ENCODE measurements around the gene SEMA4D. TPM values are rescaled to one million over a fixed set of nuclear protein-coding genes. Genes with fewer than 3 reads are reported as not detected.
"Not testable (repeated sequence)": the region's sequence is repeated elsewhere in the genome, so short reads cannot be mapped to it uniquely, and the experiment has no call there.

SEMA4D gene
- total RNA-seq, 1 donor from 2014 or later, result 54.3 TPM

GRCh38 chr9:89372230-89372816 is 125.6 kb downstream of the SEMA4D start:
- no peak for DNase-seq (ENCODE audit: low spot score)

- not testable (repeated sequence) for DNase-seq (ENCODE audit: low spot score)
Measured at GRCh38 chr9:89371791-89372190, 126.1 kb downstream of the SEMA4D start.

GRCh38 chr9:89370593-89370992 is 127.3 kb downstream of the SEMA4D start:
- no peak for DNase-seq (ENCODE audit: low spot score)

GRCh38 chr9:89368978-89369377 is 128.9 kb downstream of the SEMA4D start:
- DNase-seq (ENCODE audit: low spot score), result no peak

DNA sequence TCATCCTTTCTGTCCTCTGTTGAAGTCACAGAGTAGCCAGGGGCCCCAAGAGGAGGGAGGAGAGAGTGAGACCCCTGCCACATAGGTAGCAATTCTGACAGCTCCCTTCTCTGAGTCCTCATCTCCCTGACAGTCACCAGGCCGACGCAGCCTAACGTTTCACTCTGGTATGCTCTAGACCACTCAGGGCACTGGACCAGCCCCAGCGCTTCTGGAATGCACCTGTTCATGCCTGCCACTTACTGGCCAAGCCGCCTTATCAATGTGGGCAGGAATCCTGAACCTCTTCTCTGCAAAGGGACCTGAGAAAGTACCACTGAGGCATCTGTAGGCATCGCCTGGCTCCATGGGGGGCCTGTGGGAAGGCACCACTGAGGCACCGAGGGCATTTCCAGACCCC is 129.4 kb downstream of the SEMA4D start:
- no peak for DNase-seq (ENCODE audit: low spot score)

GRCh38 chr9:89367726-89368437 is 130.0 kb downstream of the SEMA4D start:
- no peak for DNase-seq (ENCODE audit: low spot score)

- no peak for DNase-seq (ENCODE audit: low spot score)
Measured at GRCh38 chr9:89367281-89367680, 130.6 kb downstream of the SEMA4D start.

DNA sequence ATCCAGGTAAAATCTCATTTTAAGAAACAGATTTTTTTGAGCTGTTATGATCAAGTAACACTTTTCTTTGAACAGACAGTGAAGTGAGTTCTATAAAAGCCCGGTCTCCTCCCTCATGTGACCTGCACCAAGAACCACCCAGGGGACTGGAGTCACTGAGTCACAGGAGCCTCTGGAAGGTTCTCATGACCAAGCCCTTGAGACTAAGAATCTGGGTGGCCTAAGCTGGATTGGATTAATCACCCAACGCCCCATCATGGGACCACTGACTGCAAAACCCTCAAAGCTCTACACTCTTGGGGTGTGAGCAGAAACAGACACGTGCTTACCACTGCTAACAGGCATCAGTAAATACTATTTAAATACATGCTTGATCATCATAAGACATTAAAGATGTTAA is 131.2 kb downstream of the SEMA4D start:
- no peak for DNase-seq (ENCODE audit: low spot score)

- no peak for DNase-seq (ENCODE audit: low spot score)
Measured at GRCh38 chr9:89365532-89365912, 132.4 kb downstream of the SEMA4D start.

DNA sequence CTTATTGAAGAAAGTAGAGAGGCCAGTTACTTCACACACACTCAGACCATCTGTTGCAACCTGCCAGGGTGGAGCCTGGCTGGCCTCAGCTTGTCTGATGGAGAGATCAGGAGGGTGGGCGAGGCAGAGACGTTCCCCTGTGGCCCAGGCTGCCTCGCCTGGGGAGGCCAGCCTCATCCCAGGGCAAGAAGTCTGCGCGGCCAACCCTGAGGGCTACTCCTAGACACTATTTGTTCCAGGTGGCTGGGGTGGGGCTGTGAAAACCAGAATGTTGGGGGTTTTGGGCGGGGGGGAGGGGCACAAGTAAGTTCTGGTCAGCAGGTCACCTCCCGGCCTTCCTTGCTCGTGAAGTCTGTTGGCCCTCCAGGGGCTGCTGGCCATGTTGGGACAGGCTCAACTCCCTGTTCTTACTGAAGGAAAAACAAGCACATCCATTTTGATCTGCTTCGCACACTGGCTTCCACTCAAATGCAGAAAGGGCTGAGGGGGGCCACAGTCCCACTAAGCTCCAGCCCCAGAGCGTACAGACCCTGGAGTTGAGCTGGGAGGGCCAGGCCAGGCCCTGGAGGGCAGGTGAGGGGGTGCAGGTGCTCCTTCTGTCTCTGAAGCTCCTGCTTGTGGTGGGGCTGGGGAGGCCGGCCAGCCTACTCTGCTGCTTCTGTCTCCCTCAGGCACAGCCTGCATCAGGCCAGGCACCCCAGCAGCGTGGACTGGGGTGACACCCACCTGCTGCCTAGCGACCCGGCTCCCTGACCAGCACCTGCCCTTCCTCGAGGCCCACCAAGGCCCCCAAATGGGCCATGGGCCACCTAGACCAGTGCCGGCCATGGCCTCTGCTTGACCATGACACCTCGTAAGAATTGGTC is 133.0 kb downstream of the SEMA4D start:
- DNase-seq (ENCODE audit: low spot score), result no peak

GRCh38 chr9:89363921-89364665 is 133.8 kb downstream of the SEMA4D start:
- no peak for DNase-seq (ENCODE audit: low spot score)

DNA sequence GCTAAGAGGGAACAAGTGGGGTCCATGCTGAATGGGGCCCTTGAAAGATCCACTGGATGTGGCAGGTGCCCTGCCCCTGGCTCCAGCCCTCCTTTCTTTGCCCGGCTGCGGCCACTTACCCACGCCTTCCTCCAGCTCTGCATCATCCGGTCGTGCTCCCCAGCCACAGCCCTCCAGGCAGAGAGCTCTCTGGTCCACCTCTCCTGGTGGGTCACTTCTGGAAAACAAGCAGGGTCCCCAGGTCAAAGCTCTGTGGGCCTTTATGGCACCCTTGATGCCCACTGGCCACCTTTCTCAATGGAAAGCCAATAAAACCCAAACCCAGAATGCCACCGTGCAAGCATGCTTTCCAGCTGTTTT is 134.6 kb downstream of the SEMA4D start:
- peak; percentile 39 for DNase-seq (ENCODE audit: low spot score)

GRCh38 chr9:89362647-89363310 is 135.1 kb downstream of the SEMA4D start:
- DNase-seq (ENCODE audit: low spot score), result peak; percentile 30

DNA sequence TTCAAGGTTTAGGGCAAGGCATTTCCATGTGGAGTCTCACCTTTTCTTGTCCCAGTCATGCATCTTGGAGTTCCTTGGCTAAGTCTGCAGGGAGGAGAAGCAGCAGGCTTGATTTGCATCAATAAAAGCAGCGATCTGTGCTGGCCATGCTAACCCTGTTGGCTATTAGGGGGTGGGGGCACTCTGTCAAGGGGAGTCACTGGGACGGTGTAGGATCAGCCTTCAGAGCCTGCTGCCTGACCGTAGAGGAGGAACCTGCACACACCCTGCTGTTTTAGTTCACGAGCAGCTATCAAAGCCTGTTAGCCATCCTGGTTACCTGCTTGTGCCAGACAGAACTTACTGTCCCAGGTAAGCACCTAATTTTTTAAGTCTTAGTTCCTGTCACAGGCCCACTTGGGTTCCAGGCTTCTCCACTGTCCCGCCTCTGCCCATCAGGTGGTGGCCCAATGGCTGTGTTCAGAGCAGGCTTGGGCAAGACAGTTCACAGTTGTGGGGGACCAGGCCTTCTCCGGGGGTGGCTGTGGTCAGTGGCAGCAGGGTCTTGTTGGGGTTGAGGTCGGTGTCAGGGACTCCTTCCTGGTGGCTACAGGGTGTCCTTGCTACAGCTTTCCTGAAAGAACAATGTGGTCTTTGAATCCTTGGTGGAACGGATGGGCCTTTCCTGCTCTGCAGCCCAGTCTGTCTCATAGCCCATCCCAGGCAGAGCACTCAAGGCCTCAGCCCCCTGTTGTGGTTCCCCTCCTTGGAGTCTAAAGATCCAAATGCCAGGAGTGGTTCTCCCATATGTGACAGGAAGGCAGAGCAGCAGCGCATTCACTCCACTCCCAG is 135.9 kb downstream of the SEMA4D start:
- peak; percentile 31 for DNase-seq (ENCODE audit: low spot score)

DNA sequence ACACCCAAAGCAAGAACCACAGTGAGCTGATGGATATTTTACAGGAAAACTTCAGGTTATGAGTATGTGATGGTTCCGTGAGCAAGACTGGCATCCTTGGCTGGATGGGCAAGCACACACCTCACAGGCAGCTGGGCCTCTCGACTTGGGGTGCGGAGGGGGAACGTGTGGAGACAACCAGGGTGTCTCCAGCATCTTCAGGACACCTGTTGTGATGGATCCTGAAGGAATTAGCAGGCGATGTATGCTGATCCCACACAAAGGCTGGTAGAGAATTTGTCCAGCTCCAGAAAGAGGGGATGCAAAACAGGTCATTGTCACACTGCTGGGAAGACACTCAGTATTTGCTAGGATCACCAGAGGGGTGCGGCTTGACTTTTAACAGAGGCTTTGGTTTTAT is 136.9 kb downstream of the SEMA4D start:
- DNase-seq (ENCODE audit: low spot score), result peak; percentile 29

DNA sequence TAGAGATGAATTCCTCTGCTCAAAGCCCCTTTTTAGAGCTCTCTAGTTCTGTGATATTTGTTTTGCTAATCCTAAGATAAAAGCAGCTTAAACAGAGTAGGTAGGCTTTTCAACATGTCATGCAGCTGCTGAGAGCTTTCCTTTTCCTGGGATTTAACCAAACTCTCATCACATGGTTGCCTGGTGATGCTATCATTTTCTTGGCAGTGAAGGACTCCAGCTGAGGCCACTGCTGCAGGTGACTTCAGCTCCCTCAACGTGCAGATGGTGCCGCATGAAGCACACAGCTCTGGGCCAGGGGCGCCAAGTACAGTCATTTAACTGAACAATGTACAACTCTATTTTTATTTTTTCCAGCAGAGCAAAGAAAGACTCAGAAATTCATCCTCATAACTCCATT is 137.4 kb downstream of the SEMA4D start:
- DNase-seq (ENCODE audit: low spot score), result peak; percentile 24

- peak; percentile 30 for DNase-seq (ENCODE audit: low spot score)
Measured at GRCh38 chr9:89359751-89360261, 138.1 kb downstream of the SEMA4D start.

GRCh38 chr9:89358985-89359384 is 138.9 kb downstream of the SEMA4D start:
- DNase-seq (ENCODE audit: low spot score), result peak; percentile 24

- no peak for DNase-seq (ENCODE audit: low spot score)
Measured at GRCh38 chr9:89358376-89358916, 139.5 kb downstream of the SEMA4D start.
